Measurements from ENCODE around the gene TBC1D30.
A peak's percentile ranks its signal among the peaks of the same experiment; 100 is the strongest.

Gene TBC1D30

DNA sequence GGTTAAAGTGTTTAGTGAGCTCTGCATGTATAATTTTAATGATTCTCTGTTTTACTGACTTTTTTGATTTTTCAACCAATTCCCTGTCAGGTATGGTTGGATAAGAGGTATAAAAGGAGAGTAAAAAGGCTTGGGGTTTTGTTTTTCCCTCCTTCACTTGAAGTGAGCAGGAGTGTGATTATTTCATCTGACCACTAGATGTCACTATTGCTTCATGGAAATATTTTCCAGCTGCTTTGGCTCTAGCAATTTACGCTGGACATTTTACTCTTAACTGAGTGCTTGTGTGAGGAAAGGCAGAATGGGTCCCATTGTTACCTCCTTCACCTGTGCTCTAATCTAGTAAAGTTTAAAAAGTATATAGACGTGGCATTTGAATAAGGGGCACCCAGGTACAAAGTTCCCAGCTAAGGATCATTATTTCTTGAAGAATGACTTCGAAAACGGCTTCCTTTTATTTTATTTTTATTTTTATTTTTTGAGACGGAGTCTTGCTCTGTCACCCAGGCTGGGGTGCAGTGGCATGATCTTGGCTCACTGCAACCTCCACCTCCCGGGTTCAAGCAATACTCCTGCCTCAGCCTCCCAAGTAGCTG is 66.5 kb downstream of the TBC1D30 start:
- TF ChIP-seq PPARA (CRISPR knock-in tag; IDR thresholded peaks at IDR 0.05; ENCODE audit: borderline replicate concordance) (no peak), ARNTL (CRISPR knock-in tag; IDR thresholded peaks at IDR 0.05; ENCODE audit: borderline replicate concordance, low read depth) (no peak), CSDC2 (CRISPR knock-in tag; IDR thresholded peaks at IDR 0.05) (no peak), GLIS3 (CRISPR knock-in tag; IDR thresholded peaks at IDR 0.05) (no peak), TOX (CRISPR knock-in tag; IDR thresholded peaks at IDR 0.05; ENCODE audit: borderline replicate concordance) (no peak), TCF4 (CRISPR knock-in tag; IDR thresholded peaks at IDR 0.05; ENCODE audit: borderline replicate concordance) (no peak), ESRRG (CRISPR knock-in tag; IDR thresholded peaks at IDR 0.05) (no peak), BACH2 (CRISPR knock-in tag; IDR thresholded peaks at IDR 0.05; ENCODE audit: borderline replicate concordance) (no peak), ZNF8 (CRISPR knock-in tag; IDR thresholded peaks at IDR 0.05) (no peak), ZNF565 (CRISPR knock-in tag; conservative IDR thresholded peaks at IDR 0.05; ENCODE audit: low read depth) (no peak), RARB (CRISPR knock-in tag; IDR thresholded peaks at IDR 0.05) (no peak)
- TF ChIP-seq, protein P1, sequence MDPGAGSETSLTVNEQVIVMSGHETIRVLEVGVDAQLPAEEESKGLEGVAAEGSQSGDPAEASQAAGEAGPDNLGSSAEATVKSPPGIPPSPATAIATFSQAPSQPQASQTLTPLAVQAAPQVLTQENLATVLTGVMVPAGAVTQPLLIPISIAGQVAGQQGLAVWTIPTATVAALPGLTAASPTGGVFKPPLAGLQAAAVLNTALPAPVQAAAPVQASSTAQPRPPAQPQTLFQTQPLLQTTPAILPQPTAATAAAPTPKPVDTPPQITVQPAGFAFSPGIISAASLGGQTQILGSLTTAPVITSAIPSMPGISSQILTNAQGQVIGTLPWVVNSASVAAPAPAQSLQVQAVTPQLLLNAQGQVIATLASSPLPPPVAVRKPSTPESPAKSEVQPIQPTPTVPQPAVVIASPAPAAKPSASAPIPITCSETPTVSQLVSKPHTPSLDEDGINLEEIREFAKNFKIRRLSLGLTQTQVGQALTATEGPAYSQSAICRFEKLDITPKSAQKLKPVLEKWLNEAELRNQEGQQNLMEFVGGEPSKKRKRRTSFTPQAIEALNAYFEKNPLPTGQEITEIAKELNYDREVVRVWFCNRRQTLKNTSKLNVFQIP (CRISPR knock-in tag; IDR thresholded peaks at IDR 0.05; ENCODE audit: borderline replicate concordance, low read depth), result no peak
- TF ChIP-seq, protein P2, sequence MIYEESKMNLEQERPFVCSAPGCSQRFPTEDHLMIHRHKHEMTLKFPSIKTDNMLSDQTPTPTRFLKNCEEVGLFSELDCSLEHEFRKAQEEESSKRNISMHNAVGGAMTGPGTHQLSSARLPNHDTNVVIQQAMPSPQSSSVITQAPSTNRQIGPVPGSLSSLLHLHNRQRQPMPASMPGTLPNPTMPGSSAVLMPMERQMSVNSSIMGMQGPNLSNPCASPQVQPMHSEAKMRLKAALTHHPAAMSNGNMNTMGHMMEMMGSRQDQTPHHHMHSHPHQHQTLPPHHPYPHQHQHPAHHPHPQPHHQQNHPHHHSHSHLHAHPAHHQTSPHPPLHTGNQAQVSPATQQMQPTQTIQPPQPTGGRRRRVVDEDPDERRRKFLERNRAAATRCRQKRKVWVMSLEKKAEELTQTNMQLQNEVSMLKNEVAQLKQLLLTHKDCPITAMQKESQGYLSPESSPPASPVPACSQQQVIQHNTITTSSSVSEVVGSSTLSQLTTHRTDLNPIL (CRISPR knock-in tag; IDR thresholded peaks at IDR 0.05; ENCODE audit: low read depth), result no peak
- ATAC-seq, result peak; percentile 90

DNA sequence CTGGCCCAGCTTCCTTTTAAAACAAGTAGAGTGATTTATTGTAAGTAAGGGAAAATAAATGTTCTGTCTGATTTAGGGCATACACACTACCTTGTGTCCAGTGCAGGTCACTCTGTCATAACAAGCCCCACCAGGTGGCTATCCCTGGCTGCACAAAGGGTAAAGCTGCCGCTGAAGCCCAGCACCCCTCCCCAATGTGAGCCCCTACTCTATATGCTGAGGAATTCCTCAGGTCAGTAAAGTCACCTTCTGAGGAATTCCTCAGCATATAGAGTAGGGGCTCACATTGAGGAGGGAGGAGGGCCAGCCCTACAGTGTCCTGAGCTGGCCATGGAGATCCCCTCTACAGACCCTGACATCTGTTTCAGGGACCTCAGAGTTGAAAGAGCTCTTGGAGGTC is 67.2 kb downstream of the TBC1D30 start:
- no peak for TF ChIP-seq ISL1 (CRISPR knock-in tag; IDR thresholded peaks at IDR 0.05)
- TF ChIP-seq, protein P1 (CRISPR knock-in tag; IDR thresholded peaks at IDR 0.05; ENCODE audit: borderline replicate concordance, low read depth), result no peak
- no peak for TF ChIP-seq TOX (CRISPR knock-in tag; IDR thresholded peaks at IDR 0.05; ENCODE audit: borderline replicate concordance)
- TF ChIP-seq OSR1 (CRISPR knock-in tag; IDR thresholded peaks at IDR 0.05), result no peak
- no peak for TF ChIP-seq GLIS3 (CRISPR knock-in tag; IDR thresholded peaks at IDR 0.05)
- TF ChIP-seq ZFP30 (CRISPR knock-in tag; IDR thresholded peaks at IDR 0.05), result no peak
- TF ChIP-seq, protein P3, sequence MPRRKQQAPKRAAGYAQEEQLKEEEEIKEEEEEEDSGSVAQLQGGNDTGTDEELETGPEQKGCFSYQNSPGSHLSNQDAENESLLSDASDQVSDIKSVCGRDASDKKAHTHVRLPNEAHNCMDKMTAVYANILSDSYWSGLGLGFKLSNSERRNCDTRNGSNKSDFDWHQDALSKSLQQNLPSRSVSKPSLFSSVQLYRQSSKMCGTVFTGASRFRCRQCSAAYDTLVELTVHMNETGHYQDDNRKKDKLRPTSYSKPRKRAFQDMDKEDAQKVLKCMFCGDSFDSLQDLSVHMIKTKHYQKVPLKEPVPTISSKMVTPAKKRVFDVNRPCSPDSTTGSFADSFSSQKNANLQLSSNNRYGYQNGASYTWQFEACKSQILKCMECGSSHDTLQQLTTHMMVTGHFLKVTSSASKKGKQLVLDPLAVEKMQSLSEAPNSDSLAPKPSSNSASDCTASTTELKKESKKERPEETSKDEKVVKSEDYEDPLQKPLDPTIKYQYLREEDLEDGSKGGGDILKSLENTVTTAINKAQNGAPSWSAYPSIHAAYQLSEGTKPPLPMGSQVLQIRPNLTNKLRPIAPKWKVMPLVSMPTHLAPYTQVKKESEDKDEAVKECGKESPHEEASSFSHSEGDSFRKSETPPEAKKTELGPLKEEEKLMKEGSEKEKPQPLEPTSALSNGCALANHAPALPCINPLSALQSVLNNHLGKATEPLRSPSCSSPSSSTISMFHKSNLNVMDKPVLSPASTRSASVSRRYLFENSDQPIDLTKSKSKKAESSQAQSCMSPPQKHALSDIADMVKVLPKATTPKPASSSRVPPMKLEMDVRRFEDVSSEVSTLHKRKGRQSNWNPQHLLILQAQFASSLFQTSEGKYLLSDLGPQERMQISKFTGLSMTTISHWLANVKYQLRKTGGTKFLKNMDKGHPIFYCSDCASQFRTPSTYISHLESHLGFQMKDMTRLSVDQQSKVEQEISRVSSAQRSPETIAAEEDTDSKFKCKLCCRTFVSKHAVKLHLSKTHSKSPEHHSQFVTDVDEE (CRISPR knock-in tag; IDR thresholded peaks at IDR 0.05), result no peak
- no peak for TF ChIP-seq ESRRG (CRISPR knock-in tag; IDR thresholded peaks at IDR 0.05)
- TF ChIP-seq ZFP3 (CRISPR knock-in tag; IDR thresholded peaks at IDR 0.05), result no peak
- TF ChIP-seq, protein P2 (CRISPR knock-in tag; IDR thresholded peaks at IDR 0.05; ENCODE audit: low read depth), result no peak
- TF ChIP-seq ZNF70 (CRISPR knock-in tag; IDR thresholded peaks at IDR 0.05), result no peak
- TF ChIP-seq TCF4 (CRISPR knock-in tag; IDR thresholded peaks at IDR 0.05; ENCODE audit: borderline replicate concordance), result no peak
- TF ChIP-seq ZNF8 (CRISPR knock-in tag; IDR thresholded peaks at IDR 0.05), result no peak
- TF ChIP-seq PPARA (CRISPR knock-in tag; IDR thresholded peaks at IDR 0.05; ENCODE audit: borderline replicate concordance), result no peak
- no peak for TF ChIP-seq BACH2 (CRISPR knock-in tag; IDR thresholded peaks at IDR 0.05; ENCODE audit: borderline replicate concordance)
- TF ChIP-seq, protein P4, sequence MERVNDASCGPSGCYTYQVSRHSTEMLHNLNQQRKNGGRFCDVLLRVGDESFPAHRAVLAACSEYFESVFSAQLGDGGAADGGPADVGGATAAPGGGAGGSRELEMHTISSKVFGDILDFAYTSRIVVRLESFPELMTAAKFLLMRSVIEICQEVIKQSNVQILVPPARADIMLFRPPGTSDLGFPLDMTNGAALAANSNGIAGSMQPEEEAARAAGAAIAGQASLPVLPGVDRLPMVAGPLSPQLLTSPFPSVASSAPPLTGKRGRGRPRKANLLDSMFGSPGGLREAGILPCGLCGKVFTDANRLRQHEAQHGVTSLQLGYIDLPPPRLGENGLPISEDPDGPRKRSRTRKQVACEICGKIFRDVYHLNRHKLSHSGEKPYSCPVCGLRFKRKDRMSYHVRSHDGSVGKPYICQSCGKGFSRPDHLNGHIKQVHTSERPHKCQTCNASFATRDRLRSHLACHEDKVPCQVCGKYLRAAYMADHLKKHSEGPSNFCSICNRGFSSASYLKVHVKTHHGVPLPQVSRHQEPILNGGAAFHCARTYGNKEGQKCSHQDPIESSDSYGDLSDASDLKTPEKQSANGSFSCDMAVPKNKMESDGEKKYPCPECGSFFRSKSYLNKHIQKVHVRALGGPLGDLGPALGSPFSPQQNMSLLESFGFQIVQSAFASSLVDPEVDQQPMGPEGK (CRISPR knock-in tag; IDR thresholded peaks at IDR 0.05; ENCODE audit: borderline replicate concordance), result no peak
- no peak for TF ChIP-seq CSDC2 (CRISPR knock-in tag; IDR thresholded peaks at IDR 0.05)
- no peak for ATAC-seq
